Fibroblast of lung (primary cell): ENCODE results near the gene CKAP4. TPM values are rescaled to one million over a fixed set of nuclear protein-coding genes. Genes with fewer than 3 reads are reported as not detected.
A peak's percentile ranks its signal among the peaks of the same experiment; 100 is the strongest.

Experiments
- DNase-seq, 2 donors: peaks; one replicate each; pipeline versions ENCODE4 v3.0.0 to v3.0.0-alpha.2; 2010; ENCODE audit warnings: low read depth in 2 of 2
- H2AFZ ChIP-seq: 2 replicates; pipeline ENCODE4 v1.5.1; 2012; ENCODE audit warnings: low read length, control low read depth, inconsistent platforms
- H3K27ac ChIP-seq: 2 replicates; pipeline ENCODE4 v1.5.1; 2011; ENCODE audit warnings: low read length, control low read depth; ENCODE audit not compliant: insufficient read depth
- H3K27me3 ChIP-seq: 2 replicates; pipeline ENCODE4 v1.5.1; 2011; ENCODE audit warnings: mild to moderate bottlenecking, low read length; ENCODE audit not compliant: control insufficient read depth, insufficient read depth
- H3K36me3 ChIP-seq: 2 replicates; pipeline ENCODE4 v1.5.1; 2011; ENCODE audit warnings: low read length; ENCODE audit not compliant: control insufficient read depth, insufficient read depth
- H3K4me1 ChIP-seq: 2 replicates; pipeline ENCODE4 v1.5.1; 2011; ENCODE audit warnings: low read length; ENCODE audit not compliant: control insufficient read depth, insufficient read depth; ENCODE audit errors: extremely low read depth
- H3K4me2 ChIP-seq: 2 replicates; pipeline ENCODE4 v1.5.1; 2011; ENCODE audit warnings: low read length, control low read depth; ENCODE audit not compliant: insufficient read depth; ENCODE audit errors: extremely low read depth
- H3K4me3 ChIP-seq, 4 experiments: fragments of 200-600 bp in 1 of 4; sonication (generic) in 1 of 4; replicated peaks in 1 of 4; 2 replicates each; pipeline ENCODE4 v1.5.1; 2011 to 2016; ENCODE audit warnings: low read length in 4 of 4, low read depth in 3 of 4, mild to moderate bottlenecking in 3 of 4, control low read depth in 2 of 4, inconsistent platforms in 1 of 4, mixed read lengths in 1 of 4; ENCODE audit not compliant: insufficient read depth in 1 of 4; ENCODE audit errors: control extremely low read depth in 1 of 4
- H3K79me2 ChIP-seq: 2 replicates; pipeline ENCODE4 v1.5.1; 2012; ENCODE audit warnings: mild to moderate bottlenecking, low read length, inconsistent platforms; ENCODE audit not compliant: control insufficient read depth, insufficient read depth
- H3K9ac ChIP-seq: 2 replicates; pipeline ENCODE4 v1.5.1; 2011; ENCODE audit warnings: mild to moderate bottlenecking, low read length, control low read depth; ENCODE audit not compliant: insufficient read depth
- H3K9me3 ChIP-seq: 2 replicates; pipeline ENCODE4 v1.5.1; 2012; ENCODE audit warnings: low read depth, low read length; ENCODE audit not compliant: control insufficient read depth, insufficient read depth
- H4K20me1 ChIP-seq: 2 replicates; pipeline ENCODE4 v1.5.1; 2011; ENCODE audit warnings: low read length; ENCODE audit not compliant: control insufficient read depth, insufficient read depth; ENCODE audit errors: extremely low read depth
- CTCF ChIP-seq, 2 donors: IDR thresholded peaks in 1 of 2; conservative IDR thresholded peaks in 1 of 2; 1 replicate in 1 of 2; 2 replicates in 1 of 2; pipeline ENCODE4 v1.5.1; 2011 to 2012; ENCODE audit warnings: low read length in 2 of 2, control low read depth in 1 of 2, inconsistent platforms in 1 of 2, low read depth in 1 of 2, mild to moderate bottlenecking in 1 of 2
- EZH2 ChIP-seq: IDR thresholded peaks from 2 replicates; pipeline ENCODE4 v1.5.1; 2012; ENCODE audit warnings: low read length, control low read depth, mild to moderate bottlenecking; ENCODE audit errors: missing control alignments
- polyA plus RNA-seq, 2 donors: library from polyadenylated mRNA; depleted of rRNA in 1 of 2; stranded (reverse) in 1 of 2; unstranded in 1 of 2; fragments of >200 nt; gene quantifications; 2 replicates each; pipeline ENCODE4 v1.2.1, GENCODE V29; 2011 to 2012; ENCODE audit warnings: missing spikeins in 1 of 2
- total RNA-seq: library from RNA; depleted of rRNA; stranded (reverse); fragments of >200 nt; gene quantifications from 2 replicates; pipeline ENCODE4 v1.2.1, GENCODE V29; 2014

Gene CKAP4
- total and polyA plus RNA-seq, 2 donors (not counting 1 experiment from before 2014, with no cell fraction given) = 132 to 282 TPM

DNA sequence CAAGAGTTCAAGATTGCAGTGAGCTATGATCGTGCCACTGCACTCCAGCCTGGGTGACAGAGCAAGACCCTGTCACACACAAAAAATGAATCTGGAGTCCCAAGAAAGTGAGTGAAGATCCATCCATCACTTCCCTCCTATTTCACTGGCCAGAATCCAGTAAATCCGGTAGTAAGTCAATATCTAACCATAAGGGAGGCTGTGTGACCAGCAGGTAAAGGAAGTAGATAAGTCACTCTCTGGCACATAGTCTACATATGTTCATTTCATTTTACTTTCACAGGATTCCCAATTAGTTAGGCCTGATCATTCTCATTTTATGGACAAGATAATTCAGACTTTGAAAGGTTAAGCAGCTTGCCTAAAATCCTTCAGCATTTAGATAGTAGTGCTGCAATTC is 42.8 kb upstream of the CKAP4 start:
- Histone ChIP-seq H3K4me3 (no peak overlapping the region), H2AFZ (no peak overlapping the region), H3K27me3 (no peaks in the 10 kb centered on the region), H3K27ac (no peak overlapping the region), H3K9ac (no peak overlapping the region), H3K4me2 (no peak overlapping the region), H3K36me3 (no peaks in the 10 kb centered on the region), H3K4me1 (peaks cover 3% of the 10 kb centered on the region), H4K20me1 (no peaks in the 10 kb centered on the region), H3K79me2 (no peaks in the 10 kb centered on the region), H3K9me3 (no peaks in the 10 kb centered on the region)
- no peak for DNase-seq
- no peak for TF ChIP-seq EZH2
- no peak for TF ChIP-seq CTCF (conservative IDR thresholded peaks at IDR 0.05 in 1 of 2, IDR thresholded peaks at IDR 0.05 in 1 of 2; ENCODE audit: low read depth in 1 of 2, low read length in 2 of 2)

GRCh38 chr12:106289196-106289681 is 41.4 kb upstream of the CKAP4 start:
- DNase-seq = peak in 1 of 2 donors; percentile 64
- Histone ChIP-seq H3K36me3 (no peaks in the 10 kb centered on the region), H4K20me1 (no peaks in the 10 kb centered on the region), H3K27me3 (no peaks in the 10 kb centered on the region), H3K4me3 (no peak overlapping the region), H3K79me2 (no peaks in the 10 kb centered on the region), H2AFZ (no peak overlapping the region), H3K9ac (no peak overlapping the region), H3K4me1 (peaks cover 3% of the 10 kb centered on the region), H3K9me3 (no peaks in the 10 kb centered on the region), H3K27ac (peak overlapping the region; percentile 22), H3K4me2 (no peak overlapping the region)
- no peak for TF ChIP-seq CTCF (conservative IDR thresholded peaks at IDR 0.05 in 1 of 2, IDR thresholded peaks at IDR 0.05 in 1 of 2; ENCODE audit: low read depth in 1 of 2, low read length in 2 of 2)
- TF ChIP-seq EZH2 = no peak

- Histone ChIP-seq H3K27me3 (no peaks in the 10 kb centered on the region), H3K9me3 (no peaks in the 10 kb centered on the region), H3K4me2 (no peak overlapping the region), H3K27ac (peak overlapping the region; percentile 22), H3K4me3 (no peak overlapping the region), H3K79me2 (no peaks in the 10 kb centered on the region), H3K9ac (no peak overlapping the region), H2AFZ (no peak overlapping the region), H3K36me3 (no peaks in the 10 kb centered on the region), H4K20me1 (no peaks in the 10 kb centered on the region), H3K4me1 (peaks cover 3% of the 10 kb centered on the region)
- TF ChIP-seq EZH2 = no peak
- no peak for TF ChIP-seq CTCF (conservative IDR thresholded peaks at IDR 0.05 in 1 of 2, IDR thresholded peaks at IDR 0.05 in 1 of 2; ENCODE audit: low read depth in 1 of 2, low read length in 2 of 2)
- peak; percentile 96 for DNase-seq
Measured at GRCh38 chr12:106288494-106289195, 40.8 kb upstream of the CKAP4 start.
